Measurements from ENCODE around the gene ITGB8. TPM values are rescaled to one million over a fixed set of nuclear protein-coding genes. Genes with fewer than 3 reads are reported as not detected.

Gene ITGB8
- total and polyA plus RNA-seq, 9 of the 15 experiments (the other 6 are each of a cell fraction or from before 2014, with no cell fraction given) = under 0.01 to 0.03 (median 0.02) TPM; not detected in 6

- TF ChIP-seq MGA (IDR thresholded peaks at IDR 0.05) = no peak
These were observed 13.2 kb downstream of the ITGB8 start (continued) for GRCh38 chr7:20343941-20344340.
